Measurements from ENCODE around the gene CLSTN1.

DNA sequence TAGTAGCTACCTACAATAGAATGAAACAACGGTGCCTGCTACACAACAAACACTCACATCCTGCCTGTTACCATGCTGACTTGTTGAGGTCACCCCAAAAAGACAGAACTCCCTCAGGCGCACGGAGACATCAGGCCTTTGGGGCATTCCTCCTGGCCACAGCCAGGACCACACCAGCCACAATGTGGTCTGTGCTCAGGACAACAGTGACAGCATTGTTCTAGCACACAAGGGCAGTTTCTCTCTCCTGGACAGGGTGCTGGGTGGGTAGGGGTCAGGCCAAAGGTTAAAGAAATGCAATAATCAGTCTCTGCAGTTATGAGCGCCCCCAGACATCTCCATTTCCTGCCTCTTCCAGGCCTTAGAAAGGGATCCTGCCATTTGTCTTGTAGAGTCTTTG lies 46.8 kb upstream of the CLSTN1 start:
- TF ChIP-seq CTCF (IDR thresholded peaks at IDR 0.05; ENCODE audit: insufficient read depth, low read depth, low read length) = no peak
- TF ChIP-seq EZH2 (IDR thresholded peaks at IDR 0.05; ENCODE audit: insufficient read depth, low read length) = no peak

Measured in astrocyte (in vitro differentiated cells and primary cell).